Activated CD4-positive, alpha-beta T cell treated with anti-CD3 and anti-CD28 coated beads, Interleukin-2, amount 50 U/mL, for 1 hour (primary cell): ENCODE data around the gene BABAM2.

Source experiments
- DNase-seq: peaks from one replicate; pipeline ENCODE4 v3.0.0-alpha.2; 2020

BABAM2 gene

GRCh38 chr2:28294451-28294850, 403.9 kb downstream of the BABAM2 start:
- DNase-seq, result no peak

DNA sequence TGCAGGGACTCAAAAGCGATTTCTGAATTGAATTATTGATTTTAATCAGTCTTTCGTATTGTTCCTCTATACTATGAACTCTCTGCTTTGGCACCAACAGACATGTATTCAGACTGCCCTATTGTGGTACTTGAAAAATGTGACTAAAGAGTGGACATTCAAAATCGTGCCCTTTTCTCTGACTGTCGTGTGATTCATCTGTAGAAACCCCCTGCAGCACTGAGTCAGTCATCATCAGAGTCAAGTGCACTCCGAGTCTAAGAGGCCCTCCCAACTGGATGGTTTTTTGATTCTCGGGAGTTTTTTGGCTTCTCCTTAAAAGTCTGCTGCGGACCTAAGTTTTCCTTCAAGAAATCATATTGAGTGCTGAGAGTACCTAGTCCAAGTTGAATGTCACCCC, 405.7 kb downstream of the BABAM2 start:
- DNase-seq, result no peak

DNA sequence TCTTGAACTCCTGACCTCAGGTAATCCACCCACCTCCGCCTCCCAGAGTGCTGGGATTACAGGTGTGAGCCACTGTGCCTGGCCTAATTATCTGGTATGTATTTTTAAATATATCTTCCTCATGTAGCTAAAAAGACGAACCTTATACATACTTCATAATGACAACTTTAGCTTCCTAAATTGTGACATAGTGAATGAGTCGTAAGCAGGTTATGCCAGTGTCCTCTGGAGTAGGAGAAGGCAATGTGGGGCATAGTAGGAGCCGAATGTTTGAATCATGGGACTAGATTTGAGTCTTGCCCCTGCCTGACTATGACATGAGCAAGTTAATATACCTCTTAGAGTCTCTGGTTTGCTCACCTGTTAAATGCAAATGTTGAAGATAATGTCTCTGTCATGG, 406.4 kb downstream of the BABAM2 start:
- DNase-seq, result no peak

DNA sequence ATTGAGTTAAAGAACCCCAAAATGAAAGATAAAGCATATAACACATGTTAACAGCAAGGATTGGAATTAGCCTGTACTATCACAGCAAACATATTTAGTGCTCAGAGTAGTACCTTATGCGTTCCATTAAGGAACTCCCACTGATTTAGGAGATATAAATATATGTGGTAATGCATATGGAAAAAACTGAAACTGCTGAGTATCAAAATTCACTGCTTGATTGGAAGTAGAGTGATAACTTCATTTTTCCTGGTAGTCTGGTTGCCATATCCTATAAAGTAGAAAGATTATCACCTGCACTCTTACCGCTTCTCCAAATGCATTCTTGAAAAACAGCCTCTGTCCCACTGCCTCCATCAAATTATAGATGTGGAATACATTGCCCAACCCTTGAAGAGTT, 407.0 kb downstream of the BABAM2 start:
- no peak for DNase-seq

DNA sequence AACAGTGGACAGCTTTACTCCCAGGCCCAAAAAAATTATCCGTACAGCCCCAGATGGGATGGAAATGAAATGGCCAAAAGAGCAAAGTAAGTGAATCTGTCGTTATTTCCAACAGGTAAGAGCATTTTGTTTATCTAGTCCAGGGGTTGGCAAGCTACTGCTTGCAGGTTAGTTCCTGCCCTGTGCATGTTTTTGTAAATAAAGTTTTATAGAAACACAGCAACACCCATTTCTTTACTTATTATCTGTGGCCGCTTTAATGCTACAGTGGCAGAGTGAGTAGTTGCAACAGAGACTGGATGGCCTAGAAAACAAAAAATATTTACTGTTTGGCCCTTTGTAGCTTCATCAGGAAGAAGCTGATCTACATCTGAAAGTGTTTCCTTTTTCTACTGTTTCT, 407.9 kb downstream of the BABAM2 start:
- DNase-seq, result no peak

GRCh38 chr2:28300485-28301341, 410.2 kb downstream of the BABAM2 start:
- no peak for DNase-seq

DNA sequence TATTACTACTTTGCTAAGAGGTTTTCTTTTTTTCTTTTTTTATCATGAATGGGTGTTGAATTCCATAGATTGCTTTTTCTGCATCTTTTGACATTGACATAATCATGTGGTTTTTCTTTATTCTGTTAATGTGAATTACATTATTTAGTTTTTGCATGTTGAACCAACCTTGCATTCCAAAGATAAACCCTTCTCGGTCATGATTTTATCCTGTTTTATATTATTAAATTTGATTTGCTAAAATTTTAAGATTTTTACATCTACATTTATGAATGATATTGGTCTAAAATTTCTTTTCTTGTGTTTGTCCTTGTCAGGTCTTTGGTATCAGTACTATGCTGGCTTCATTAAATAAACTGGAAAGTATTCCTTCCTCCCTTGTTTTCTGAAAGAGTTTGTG, 414.7 kb downstream of the BABAM2 start:
- DNase-seq, result no peak

GRCh38 chr2:28310107-28310506, 419.6 kb downstream of the BABAM2 start:
- DNase-seq, result no peak

- no peak for DNase-seq
These were observed 421.2 kb downstream of the BABAM2 start for GRCh38 chr2:28311660-28312249.

- no peak for DNase-seq
These were observed 422.0 kb downstream of the BABAM2 start for GRCh38 chr2:28312307-28313219.

DNA sequence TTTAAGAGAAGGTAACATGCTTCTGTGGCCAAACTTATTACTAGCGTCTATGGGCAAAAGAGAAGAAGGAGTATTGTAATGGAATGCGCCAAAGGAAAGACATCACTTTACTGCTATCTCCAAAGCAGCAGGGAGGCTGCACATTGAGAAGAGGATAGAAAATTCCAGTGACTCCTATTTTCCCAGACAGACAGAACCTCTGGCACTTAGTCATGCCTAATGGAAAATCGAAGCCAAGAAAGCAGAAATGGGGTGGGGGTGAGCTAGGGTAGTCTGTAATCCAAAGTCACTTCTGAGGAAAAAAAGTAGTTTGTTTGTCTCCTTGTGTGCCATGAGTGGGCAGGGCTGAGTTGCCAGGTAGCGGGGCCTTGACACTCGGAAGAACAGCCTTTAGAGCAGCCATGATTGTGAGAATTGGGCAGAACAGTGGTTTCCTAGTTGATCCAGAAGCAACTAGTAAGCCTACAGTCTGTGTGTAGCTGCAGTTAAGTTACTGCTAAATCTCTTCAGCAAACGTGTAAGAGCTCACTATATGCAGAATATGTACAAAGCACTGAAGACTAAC, 422.8 kb downstream of the BABAM2 start:
- DNase-seq, result no peak

DNA sequence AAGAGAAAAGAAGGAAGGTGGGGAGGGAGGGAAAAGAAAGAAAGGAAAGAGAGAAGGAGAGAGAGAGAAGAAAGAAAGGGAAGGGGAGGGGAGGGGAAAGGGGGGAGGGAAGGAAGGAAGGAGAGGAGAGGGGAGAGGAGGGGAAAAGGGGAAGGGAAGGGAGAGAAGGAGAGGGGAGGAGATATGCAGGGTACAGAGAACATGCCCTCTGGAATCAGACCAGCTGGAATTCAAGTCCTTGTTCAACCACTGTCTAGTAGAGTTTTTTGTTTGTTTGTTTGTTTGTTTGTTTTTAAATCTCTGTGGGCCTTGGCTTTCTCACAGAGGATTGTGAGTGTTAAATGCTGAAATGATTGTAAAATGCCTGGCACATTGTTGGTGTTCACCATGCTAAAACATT, 424.4 kb downstream of the BABAM2 start:
- no peak for DNase-seq

- no peak for DNase-seq
These were observed 426.2 kb downstream of the BABAM2 start for GRCh38 chr2:28316546-28317335.

- no peak for DNase-seq
These were observed 426.9 kb downstream of the BABAM2 start for GRCh38 chr2:28317390-28317789.

- no peak for DNase-seq
These were observed 427.5 kb downstream of the BABAM2 start for GRCh38 chr2:28318023-28318422.

DNA sequence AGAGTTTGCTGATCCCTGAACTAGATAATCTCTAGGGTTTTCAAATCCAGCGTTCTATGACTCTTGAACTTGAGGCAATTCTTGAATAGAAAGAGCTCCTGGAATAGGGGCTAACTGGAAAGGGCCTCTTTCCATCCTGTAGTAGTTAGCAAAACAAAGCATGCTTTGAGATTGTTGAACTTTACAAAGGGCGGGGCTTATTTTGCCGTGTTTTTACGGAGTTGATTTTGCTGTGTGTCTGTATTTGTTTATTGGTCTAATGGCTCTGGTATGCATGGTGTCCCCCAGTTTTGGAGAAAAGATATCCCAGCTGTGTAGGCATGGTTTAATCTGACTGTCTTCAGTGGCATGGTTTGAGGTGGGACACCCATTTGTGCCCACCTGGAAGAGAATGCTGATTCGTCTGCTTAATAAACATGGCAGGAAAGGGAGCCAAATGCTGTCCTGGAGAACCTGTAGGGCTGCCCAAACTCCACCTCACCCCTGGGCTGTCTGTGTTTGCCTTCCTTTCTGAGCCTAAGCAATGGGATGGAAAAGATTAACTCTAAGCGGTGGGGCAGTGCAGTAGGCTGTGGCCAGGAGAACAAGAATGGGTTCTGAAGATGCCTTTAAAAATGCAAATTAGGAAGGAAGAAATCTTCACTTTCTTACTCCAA, 428.1 kb downstream of the BABAM2 start:
- DNase-seq, result no peak

- no peak for DNase-seq
These were observed 428.8 kb downstream of the BABAM2 start for GRCh38 chr2:28319118-28320008.

DNA sequence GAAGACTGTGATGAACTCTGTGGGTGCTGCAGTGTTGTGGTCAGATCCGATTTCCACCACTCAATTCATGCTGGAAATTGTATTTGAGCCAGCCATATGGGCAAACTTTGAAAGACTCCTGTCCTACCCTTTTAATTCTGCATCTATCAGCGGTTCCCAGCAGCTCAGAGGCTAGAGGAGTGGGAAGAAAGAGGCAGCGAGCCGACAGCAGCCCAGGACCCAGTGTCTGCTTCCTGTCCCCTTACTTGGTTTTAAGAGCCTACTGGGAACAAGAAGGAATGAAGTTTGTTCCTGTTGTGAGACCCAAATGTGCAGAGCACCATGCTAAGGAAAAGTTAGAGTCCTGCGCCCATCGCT, 429.5 kb downstream of the BABAM2 start:
- no peak for DNase-seq

DNA sequence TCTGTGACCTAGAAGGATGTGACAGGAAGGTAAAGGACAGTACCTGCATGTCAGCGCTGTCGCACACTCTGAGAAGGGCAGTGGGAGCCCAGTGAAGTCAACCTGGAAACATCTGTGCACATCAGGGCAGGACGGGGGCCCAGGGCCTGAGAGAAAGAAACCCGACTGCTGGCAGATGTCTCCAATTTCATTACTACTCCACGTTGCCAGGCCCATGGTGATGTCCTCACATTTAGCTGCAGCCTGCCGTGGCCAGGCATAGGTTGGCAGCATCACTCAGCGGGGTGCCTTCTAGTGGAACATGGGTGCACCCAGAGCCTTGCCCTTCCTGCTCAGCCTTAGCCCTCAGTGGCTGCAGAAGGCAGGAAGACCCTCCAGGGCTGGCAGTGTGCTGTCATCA, 429.8 kb downstream of the BABAM2 start:
- DNase-seq, result no peak

DNA sequence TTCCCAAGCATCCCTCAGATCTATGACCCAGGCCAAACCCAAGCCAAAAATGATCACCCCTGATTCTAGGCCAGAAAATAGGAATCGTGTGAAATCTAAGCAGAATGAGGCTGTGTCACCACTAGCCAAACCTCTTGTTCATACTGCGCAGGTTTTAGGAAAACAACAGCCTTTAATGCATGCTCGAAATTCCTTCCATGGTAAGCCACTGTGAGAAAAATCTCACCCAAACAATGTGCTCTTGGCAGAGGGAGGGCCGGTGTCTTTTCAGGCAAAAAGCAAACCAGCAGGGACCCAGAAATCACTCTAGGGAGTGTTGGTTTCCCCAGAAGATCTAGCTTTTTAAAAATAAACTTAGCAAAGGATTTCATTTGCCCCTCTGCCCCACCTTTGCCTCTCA, 430.9 kb downstream of the BABAM2 start:
- no peak for DNase-seq

GRCh38 chr2:28322051-28322450, 431.5 kb downstream of the BABAM2 start:
- no peak for DNase-seq
